Epithelial cell of esophagus (primary cell): Measurements from ENCODE around the gene CYS1.
"Not testable (repeated sequence)": the region's sequence is repeated elsewhere in the genome, so short reads cannot be mapped to it uniquely, and the experiment has no call there.

Source experiments
- DNase-seq: peaks from one replicate; pipeline ENCODE4 v3.0.0; 2010; ENCODE audit warnings: low read depth
- H3K4me3 ChIP-seq: 2 replicates; pipeline ENCODE4 v1.5.1; 2011; ENCODE audit warnings: mild to moderate bottlenecking, low read length, control low read depth
- CTCF ChIP-seq: IDR thresholded peaks from 2 replicates; pipeline ENCODE4 v1.5.1; 2011; ENCODE audit warnings: low read depth, mild to moderate bottlenecking, low read length, control low read depth, inconsistent platforms; ENCODE audit not compliant: insufficient read depth; ENCODE audit errors: missing control alignments

Gene CYS1

GRCh38 chr2:10094271-10094814 lies 14.1 kb upstream of the CYS1 start:
- DNase-seq = no peak
- no peak for TF ChIP-seq CTCF
- no peak overlapping the region for H3K4me3 ChIP-seq

DNA sequence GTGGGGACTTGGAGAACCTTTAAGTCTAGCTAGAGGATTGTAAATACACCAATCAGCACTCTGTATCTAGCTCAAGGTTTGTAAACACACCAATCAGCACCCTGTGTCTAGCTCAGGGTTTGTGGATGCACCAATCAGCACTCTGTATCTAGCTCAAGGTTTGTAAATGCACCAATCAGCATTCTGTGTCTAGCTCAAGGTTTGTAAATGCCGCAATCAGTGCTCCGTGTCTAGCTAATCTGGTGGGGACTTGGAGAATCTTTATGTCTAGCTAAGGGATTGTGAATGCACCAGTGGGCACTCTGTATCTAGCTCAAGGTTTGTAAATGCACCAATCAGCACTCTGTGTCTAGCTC lies 11.7 kb upstream of the CYS1 start:
- DNase-seq, H3K4me3 ChIP-seq: not testable (repeated sequence)

DNA sequence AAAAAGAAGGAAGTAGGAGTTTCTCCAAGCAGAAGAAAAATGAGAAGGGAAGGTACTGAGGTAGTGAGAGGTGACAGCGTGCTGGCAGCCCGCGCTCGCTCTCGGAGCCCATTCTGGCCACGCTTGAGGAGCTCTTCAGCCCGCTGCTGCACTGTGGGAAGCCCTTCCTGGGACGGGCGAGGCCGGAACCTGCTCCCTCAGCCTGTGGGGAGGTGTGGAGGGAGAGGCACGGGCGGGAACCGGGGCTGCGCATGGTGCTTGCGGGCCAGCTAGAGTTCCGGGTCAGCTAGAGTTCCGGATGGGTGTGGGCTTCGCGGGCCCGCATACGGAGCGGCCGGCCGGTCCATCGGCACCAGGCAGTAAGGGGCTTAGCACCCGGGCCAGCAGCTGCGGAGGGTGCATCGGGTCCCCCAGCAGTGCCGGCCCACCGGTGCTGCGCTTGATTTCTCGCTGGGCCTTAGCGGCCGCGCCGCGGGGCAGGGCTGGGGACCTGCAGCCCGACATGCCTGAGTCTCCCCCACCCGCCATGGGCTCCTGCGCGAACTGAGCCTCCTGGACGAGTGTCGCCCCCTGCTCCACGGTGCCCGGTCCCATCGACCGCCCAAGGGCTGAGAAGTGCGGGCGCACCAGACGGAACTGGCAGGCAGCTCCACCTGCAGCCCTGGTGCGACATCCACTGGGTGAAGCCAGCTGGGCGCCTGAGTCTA lies 11.1 kb upstream of the CYS1 start:
- no peak for DNase-seq
- H3K4me3 ChIP-seq = peak overlapping the region; percentile 28
- TF ChIP-seq CTCF = no peak

GRCh38 chr2:10089565-10090190 lies 9.5 kb upstream of the CYS1 start:
- H3K4me3 ChIP-seq = no peak overlapping the region
- DNase-seq = no peak
- TF ChIP-seq CTCF = no peak

- no peak for TF ChIP-seq CTCF
- no peak for DNase-seq
- no peak overlapping the region for H3K4me3 ChIP-seq
Observed at GRCh38 chr2:10087360-10087759, 7.1 kb upstream of the CYS1 start.

DNA sequence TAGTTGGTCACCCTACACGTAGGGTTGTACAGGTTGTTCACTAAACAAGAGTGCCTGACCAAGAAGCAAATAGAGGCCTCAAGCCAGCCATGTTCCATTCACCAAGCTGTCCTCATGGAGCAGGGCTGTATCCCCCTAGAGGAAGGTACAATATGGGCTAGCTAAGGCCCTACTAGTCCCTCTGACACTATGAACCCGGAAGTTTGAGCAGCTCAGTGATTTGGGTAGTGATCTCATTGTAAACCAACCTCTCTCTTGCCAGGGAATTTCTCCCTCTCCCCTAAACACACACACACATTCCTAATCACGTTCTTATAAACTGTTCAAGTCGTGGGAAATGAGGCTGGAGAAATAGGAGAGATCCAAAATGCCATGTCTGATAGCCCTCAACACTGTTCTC lies 6.7 kb upstream of the CYS1 start:
- no peak for DNase-seq
- TF ChIP-seq CTCF = no peak
- no peak overlapping the region for H3K4me3 ChIP-seq

GRCh38 chr2:10085668-10086059 lies 5.5 kb upstream of the CYS1 start:
- DNase-seq = no peak
- no peak for TF ChIP-seq CTCF
- no peak overlapping the region for H3K4me3 ChIP-seq
